GM11168 (cell line): ENCODE data around the gene FMNL2.
"Not testable (repeated sequence)": the region's sequence is repeated elsewhere in the genome, so short reads cannot be mapped to it uniquely, and the experiment has no call there.

Experiments
- in situ Hi-C: fragments of 300-500 bp; cut with MboI; formaldehyde crosslinking; loops from one replicate; pipeline ENCODE4 v1.12.0; 2022; ENCODE audit warnings: low sequenced_read_pairs; ENCODE audit not compliant: unreplicated experiment

The FMNL2 gene

GRCh38 chr2:152370783-152371182 is 35.8 kb downstream of the FMNL2 start:
- in situ Hi-C loops: no loop called here

DNA sequence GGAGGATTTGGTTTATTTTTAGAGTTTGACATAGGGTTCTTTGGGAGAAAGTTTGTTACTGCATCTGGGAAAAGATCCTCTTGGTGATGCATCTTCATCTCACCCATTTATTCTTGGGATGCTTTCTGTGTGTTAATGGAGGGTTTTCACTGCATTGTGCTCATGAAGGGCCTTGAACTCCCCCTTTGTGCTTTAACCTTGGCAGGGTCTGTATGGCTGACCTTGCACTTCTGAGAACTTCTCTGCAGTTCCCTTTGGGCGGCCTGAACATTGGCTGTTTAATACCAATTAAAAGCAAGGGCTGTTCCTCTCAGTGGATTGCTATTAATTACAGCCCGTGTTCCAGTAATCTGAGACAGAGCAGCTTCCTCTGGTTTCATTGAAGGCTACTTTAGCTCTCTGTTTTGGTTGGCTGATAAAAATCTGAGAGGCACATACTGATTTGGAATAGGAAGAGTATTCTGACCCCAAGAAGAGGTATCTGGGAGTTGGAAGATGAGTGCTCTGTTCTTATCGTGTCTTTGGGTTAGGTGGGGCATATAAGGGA is 37.5 kb downstream of the FMNL2 start:
- in situ Hi-C loops: no loop called here

GRCh38 chr2:152375174-152375573 is 40.2 kb downstream of the FMNL2 start:
- in situ Hi-C loops: no loop called here

DNA sequence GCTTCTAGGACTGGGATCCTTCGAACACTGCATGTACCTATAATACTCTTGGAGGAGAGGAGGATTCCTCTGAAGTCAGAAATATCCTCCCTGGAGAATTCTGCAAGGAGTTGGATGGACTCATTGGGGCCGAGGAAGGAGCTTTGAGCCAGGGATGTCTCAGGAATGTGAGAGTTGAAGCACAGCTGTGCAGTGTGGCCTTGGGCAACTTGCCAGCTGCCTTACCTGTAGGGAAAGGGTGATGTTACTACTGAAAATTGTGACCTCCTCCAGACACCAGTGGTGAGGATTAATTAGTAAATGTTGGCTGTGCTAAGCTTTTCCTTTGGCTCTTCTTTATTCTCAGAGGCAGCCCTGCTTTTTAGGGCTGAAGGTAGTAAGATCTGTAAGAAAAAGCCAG is 41.4 kb downstream of the FMNL2 start:
- in situ Hi-C loops: no loop called here

DNA sequence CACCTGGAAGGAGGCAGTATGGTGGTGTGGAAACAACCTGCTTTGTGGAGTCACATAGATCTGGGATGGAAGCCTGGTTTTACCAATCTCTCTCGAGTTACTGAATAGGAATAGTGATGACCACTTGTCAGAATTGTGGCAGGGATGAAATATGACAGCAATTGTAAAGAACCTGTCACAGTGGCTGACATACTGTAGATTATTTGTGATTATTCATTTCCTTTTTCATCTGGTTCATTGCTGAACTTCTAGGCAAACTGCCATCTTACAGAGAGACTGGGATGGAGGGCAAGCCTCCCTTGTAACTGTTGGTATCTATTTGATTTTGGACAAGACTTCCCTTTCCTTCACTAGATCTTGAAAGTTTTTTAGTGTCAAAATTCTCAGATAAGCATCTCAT is 42.0 kb downstream of the FMNL2 start:
- in situ Hi-C loops: no loop called here

- in situ Hi-C loops: no loop called here
These were observed 44.1 kb downstream of the FMNL2 start for GRCh38 chr2:152379089-152379488.

GRCh38 chr2:152380261-152381055 is 45.5 kb downstream of the FMNL2 start:
- in situ Hi-C loops: no loop called here

GRCh38 chr2:152383702-152384101 is 48.7 kb downstream of the FMNL2 start:
- in situ Hi-C loops: no loop called here

DNA sequence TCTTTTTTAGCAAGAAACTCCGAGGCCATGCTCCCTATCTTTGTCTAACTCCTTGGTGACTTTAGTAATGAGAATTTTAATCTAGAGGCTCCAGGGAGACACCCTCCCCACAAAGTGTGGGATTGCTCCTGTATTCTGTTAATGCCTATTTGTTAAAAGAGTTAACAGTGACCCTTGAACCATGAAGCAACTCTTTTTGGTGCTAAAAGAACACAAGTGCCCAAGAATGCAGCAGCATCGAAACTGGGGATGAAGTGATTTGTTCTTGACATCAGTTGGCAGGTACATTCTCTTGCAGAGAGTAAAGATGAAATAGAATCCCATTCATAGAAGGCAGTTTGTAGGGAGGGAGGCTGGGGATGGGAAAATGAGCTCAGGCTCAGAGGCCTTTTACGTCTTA is 50.0 kb downstream of the FMNL2 start:
- in situ Hi-C loops: no loop called here

GRCh38 chr2:152385650-152386049 is 50.7 kb downstream of the FMNL2 start:
- in situ Hi-C loops: no loop called here

DNA sequence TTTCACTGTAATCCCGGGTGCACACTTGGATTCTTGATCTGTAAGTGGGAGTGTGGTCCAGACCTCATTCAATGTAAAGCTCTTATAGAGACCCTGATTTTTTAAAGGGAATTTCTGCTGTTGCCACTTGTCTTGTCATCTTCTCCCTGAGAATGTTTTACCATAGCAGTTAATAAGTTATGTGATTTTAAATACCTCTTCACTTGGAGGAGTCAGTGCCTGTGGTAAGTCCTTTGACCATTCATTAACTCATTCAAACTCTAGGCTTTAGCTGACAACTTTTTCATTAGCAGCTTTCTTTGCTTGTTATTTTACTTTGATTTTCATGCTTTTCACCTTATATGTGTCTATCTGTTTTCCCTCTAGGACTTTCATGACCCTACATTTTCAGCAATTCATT is 51.3 kb downstream of the FMNL2 start:
- in situ Hi-C loops: no loop called here

DNA sequence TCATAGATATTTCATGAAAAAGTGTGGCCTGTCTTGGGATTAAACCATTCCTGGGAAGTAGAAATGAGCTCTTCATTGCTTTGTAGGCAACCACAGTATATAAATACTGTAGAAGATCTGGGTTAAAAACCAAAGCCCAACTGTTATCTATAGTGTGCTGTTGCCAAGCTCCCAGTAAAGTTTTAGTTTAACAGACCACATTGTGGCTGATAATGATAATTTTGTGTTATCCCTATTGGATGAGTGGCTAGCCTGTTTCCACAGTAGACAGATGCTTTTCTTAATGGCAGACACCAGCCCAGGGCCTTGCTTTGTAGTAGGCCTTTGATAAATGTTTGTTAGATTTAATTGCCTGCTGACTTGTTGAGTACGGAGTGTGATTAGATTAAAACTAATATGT is 52.1 kb downstream of the FMNL2 start:
- in situ Hi-C loops: no loop called here

GRCh38 chr2:152388269-152388668 is 53.3 kb downstream of the FMNL2 start:
- in situ Hi-C loops: not testable (repeated sequence)

- in situ Hi-C loops: no loop called here
These were observed 54.5 kb downstream of the FMNL2 start for GRCh38 chr2:152389483-152389882.

GRCh38 chr2:152390837-152391236 is 55.9 kb downstream of the FMNL2 start:
- in situ Hi-C loops: no loop called here

- in situ Hi-C loops: no loop called here
These were observed 56.3 kb downstream of the FMNL2 start for GRCh38 chr2:152391318-152391717.

- in situ Hi-C loops: no loop called here
These were observed 58.4 kb downstream of the FMNL2 start for GRCh38 chr2:152393377-152393776.

DNA sequence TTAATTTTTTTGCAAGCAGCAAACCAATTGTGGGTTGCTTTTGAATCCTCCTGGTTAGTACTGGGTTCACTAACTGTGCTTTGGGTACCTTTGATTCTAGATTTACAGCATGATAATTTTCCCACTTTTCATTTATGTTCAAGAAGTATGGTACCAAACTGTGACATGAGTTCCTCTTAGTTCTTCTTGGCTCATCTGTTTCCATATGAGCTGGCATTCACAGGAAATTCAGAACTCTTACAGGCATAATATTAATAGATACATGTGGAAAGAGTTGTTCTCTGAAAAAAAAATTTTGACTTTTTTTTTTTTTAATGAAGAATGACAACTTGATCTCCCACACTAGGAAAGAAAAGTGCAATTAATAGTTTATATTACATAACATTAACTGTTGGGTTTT is 59.4 kb downstream of the FMNL2 start:
- in situ Hi-C loops: no loop called here

GRCh38 chr2:152395103-152395502 is 60.1 kb downstream of the FMNL2 start:
- in situ Hi-C loops: no loop called here

DNA sequence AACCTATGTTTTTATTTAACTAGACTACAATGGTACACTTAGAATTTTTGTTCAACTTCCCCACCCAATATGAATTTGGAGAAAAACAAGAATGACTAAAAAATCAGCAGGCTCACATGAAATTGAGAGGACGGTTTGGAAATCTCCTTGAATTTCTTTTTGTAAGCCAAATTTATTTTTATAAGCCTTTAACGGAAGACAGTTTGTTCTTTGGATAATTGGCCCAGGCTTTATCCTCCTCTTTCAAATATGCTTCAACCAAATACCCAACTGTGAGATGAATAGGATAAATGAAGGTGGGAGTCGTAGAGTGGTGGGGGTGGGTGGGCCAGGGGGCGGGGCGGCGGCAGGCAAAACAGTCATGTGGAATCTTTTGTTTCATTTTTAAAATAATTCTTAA is 60.6 kb downstream of the FMNL2 start:
- in situ Hi-C loops: no loop called here

GRCh38 chr2:152396051-152396511 is 61.1 kb downstream of the FMNL2 start:
- in situ Hi-C loops: no loop called here

- in situ Hi-C loops: no loop called here
These were observed 61.8 kb downstream of the FMNL2 start for GRCh38 chr2:152396763-152397162.
